GM19035 (cell line): ENCODE results near the gene BLTP1.

Experiments
- ATAC-seq: cut with Tn5 transposase; IDR thresholded peaks from one replicate; pipeline ENCODE4 v1.9.1; 2021; ENCODE audit not compliant: unreplicated experiment

Gene BLTP1

GRCh38 chr4:122163767-122164166, 11.6 kb downstream of the BLTP1 start:
- no peak for ATAC-seq

GRCh38 chr4:122167369-122167768, 15.2 kb downstream of the BLTP1 start:
- no peak for ATAC-seq

GRCh38 chr4:122170775-122171174, 18.6 kb downstream of the BLTP1 start:
- ATAC-seq = no peak

GRCh38 chr4:122171323-122171722, 19.2 kb downstream of the BLTP1 start:
- no peak for ATAC-seq

- no peak for ATAC-seq
Observed at GRCh38 chr4:122172266-122172665, 20.1 kb downstream of the BLTP1 start.

- no peak for ATAC-seq
Observed at GRCh38 chr4:122178961-122179360, 26.8 kb downstream of the BLTP1 start.

GRCh38 chr4:122195718-122196117, 43.6 kb downstream of the BLTP1 start:
- ATAC-seq = no peak
